HepG2 (cell line): ENCODE measurements around the gene ICAM3. TPM values are rescaled to one million over a fixed set of nuclear protein-coding genes. Genes with fewer than 3 reads are reported as not detected.

Source experiments
- BCL3 ChIP-seq: sonication (generic); formaldehyde crosslinking; IDR thresholded peaks from 2 replicates; pipeline ENCODE4 v1.5.1; 2020; ENCODE audit warnings: mild to moderate bottlenecking, missing genetic modification reagents, moderate library complexity
- GABPA ChIP-seq, 2 experiments: IDR thresholded peaks; 2 replicates each; pipeline ENCODE4 v1.6.1; 2011 to 2016; ENCODE audit warnings: low read depth in 2 of 2, low read length in 1 of 2, missing biosample characterization in 1 of 2, missing genetic modification characterization in 1 of 2
- GATA4 ChIP-seq: sonication (generic); IDR thresholded peaks from 2 replicates; pipeline ENCODE4 v1.6.1; 2016; ENCODE audit warnings: antibody characterized with exemption, low read depth, borderline replicate concordance
- HNRNPLL ChIP-seq: fragments of 200-400 bp; formaldehyde crosslinking; IDR thresholded peaks from 2 replicates; pipeline ENCODE4 v1.6.1; 2017; ENCODE audit warnings: mild to moderate bottlenecking, low read depth, low read length; ENCODE audit not compliant: poor library complexity, severe bottlenecking
- HOXA9 ChIP-seq: sonication (generic); formaldehyde crosslinking; IDR thresholded peaks from 2 replicates; pipeline ENCODE4 v1.8.1; 2022; ENCODE audit warnings: missing genetic modification reagents, mild to moderate bottlenecking, moderate library complexity, borderline replicate concordance
- NFKB2 ChIP-seq: sonication (generic); formaldehyde crosslinking; IDR thresholded peaks from 2 replicates; pipeline ENCODE4 v1.4.0; 2020; ENCODE audit warnings: missing genetic modification reagents, borderline replicate concordance
- PCBP2 ChIP-seq: fragments of 200-400 bp; formaldehyde crosslinking; optimal IDR thresholded peaks from 2 replicates; pipeline ENCODE3; 2018; ENCODE audit warnings: low read length, low read depth; ENCODE audit not compliant: poor library complexity, severe bottlenecking
- RNF2 ChIP-seq: fragments of 450-650 bp; conservative IDR thresholded peaks from 2 replicates; pipeline ENCODE4 v1.6.1; 2016; ENCODE audit warnings: low read depth
- SIX1 ChIP-seq: sonication (generic); formaldehyde crosslinking; IDR thresholded peaks from 2 replicates; pipeline ENCODE4 v1.4.0; 2020; ENCODE audit warnings: missing genetic modification reagents, borderline replicate concordance
- TP53 ChIP-seq: sonication (generic); formaldehyde crosslinking; conservative IDR thresholded peaks from 2 replicates; pipeline ENCODE4 v1.4.0; 2020; ENCODE audit warnings: missing genetic modification reagents
- ZC3H4 ChIP-seq: sonication (generic); formaldehyde crosslinking; IDR thresholded peaks from 2 replicates; pipeline ENCODE4 v1.4.0; 2020; ENCODE audit warnings: missing genetic modification reagents, borderline replicate concordance
- ZNF253 ChIP-seq: sonication (generic); formaldehyde crosslinking; IDR thresholded peaks from 2 replicates; pipeline ENCODE4 v1.8.0; 2022; ENCODE audit warnings: mild to moderate bottlenecking, missing genetic modification reagents, borderline replicate concordance
- ZNF335 ChIP-seq: sonication (generic); formaldehyde crosslinking; IDR thresholded peaks from 2 replicates; pipeline ENCODE4 v1.4.0; 2020; ENCODE audit warnings: missing genetic modification reagents
- ZNF414 ChIP-seq: sonication (generic); formaldehyde crosslinking; IDR thresholded peaks from 2 replicates; pipeline ENCODE4 v1.5.0; 2020; ENCODE audit warnings: missing genetic modification reagents
- ZNF598 ChIP-seq: sonication (generic); formaldehyde crosslinking; IDR thresholded peaks from 2 replicates; pipeline ENCODE4 v1.5.1; 2020; ENCODE audit warnings: mild to moderate bottlenecking, missing genetic modification reagents, borderline replicate concordance
- polyA plus RNA-seq, 8 experiments: library from polyadenylated mRNA; depleted of rRNA in 3 of 8; stranded (reverse) in 7 of 8; unstranded in 1 of 8; fragments of >200 nt; fragmentation: Illumina TruSeq in 4 of 8; extraction: Trizol in 4 of 8; gene quantifications; 2 replicates each; pipeline versions ENCODE4 v1.2.1 to v1.2.3, GENCODE V29; 2011 to 2016; ENCODE audit warnings: low read depth in 4 of 8, missing spikeins in 1 of 8, mixed read lengths in 1 of 8; ENCODE audit not compliant: insufficient read depth in 1 of 8
- total RNA-seq, 5 experiments: library from RNA; depleted of rRNA; stranded (reverse); fragments of >200 nt; fragmentation: Illumina TruSeq; extraction: Trizol; gene quantifications; 2 replicates each; pipeline ENCODE4 v1.2.3, GENCODE V29; 2016; ENCODE audit warnings: low read depth in 1 of 5
- TF ChIP-seq, protein P1 (sequence below): sonication (generic); formaldehyde crosslinking; IDR thresholded peaks from 2 replicates; pipeline ENCODE4 v1.5.0; 2020; ENCODE audit warnings: mild to moderate bottlenecking, missing genetic modification reagents, borderline replicate concordance
- TF ChIP-seq, protein P2 (sequence below): sonication (generic); formaldehyde crosslinking; IDR thresholded peaks from 2 replicates; pipeline ENCODE4 v1.8.0; 2022; ENCODE audit warnings: missing genetic modification reagents, mild to moderate bottlenecking, borderline replicate concordance
- TF ChIP-seq, protein P3 (sequence below): sonication (generic); formaldehyde crosslinking; IDR thresholded peaks from 2 replicates; pipeline ENCODE4 v1.8.0; 2022; ENCODE audit warnings: missing genetic modification reagents, mild to moderate bottlenecking, inconsistent platforms, borderline replicate concordance

The ICAM3 gene
- total and polyA plus RNA-seq, 2 of the 13 experiments (the other 11 are each of a cell fraction or from before 2014, with no cell fraction given), result 14.1 to 21.0 TPM

- TF ChIP-seq, protein P1, sequence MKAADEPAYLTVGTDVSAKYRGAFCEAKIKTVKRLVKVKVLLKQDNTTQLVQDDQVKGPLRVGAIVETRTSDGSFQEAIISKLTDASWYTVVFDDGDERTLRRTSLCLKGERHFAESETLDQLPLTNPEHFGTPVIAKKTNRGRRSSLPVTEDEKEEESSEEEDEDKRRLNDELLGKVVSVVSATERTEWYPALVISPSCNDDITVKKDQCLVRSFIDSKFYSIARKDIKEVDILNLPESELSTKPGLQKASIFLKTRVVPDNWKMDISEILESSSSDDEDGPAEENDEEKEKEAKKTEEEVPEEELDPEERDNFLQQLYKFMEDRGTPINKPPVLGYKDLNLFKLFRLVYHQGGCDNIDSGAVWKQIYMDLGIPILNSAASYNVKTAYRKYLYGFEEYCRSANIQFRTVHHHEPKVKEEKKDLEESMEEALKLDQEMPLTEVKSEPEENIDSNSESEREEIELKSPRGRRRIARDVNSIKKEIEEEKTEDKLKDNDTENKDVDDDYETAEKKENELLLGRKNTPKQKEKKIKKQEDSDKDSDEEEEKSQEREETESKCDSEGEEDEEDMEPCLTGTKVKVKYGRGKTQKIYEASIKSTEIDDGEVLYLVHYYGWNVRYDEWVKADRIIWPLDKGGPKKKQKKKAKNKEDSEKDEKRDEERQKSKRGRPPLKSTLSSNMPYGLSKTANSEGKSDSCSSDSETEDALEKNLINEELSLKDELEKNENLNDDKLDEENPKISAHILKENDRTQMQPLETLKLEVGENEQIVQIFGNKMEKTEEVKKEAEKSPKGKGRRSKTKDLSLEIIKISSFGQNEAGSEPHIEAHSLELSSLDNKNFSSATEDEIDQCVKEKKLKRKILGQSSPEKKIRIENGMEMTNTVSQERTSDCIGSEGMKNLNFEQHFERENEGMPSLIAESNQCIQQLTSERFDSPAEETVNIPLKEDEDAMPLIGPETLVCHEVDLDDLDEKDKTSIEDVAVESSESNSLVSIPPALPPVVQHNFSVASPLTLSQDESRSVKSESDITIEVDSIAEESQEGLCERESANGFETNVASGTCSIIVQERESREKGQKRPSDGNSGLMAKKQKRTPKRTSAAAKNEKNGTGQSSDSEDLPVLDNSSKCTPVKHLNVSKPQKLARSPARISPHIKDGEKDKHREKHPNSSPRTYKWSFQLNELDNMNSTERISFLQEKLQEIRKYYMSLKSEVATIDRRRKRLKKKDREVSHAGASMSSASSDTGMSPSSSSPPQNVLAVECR (CRISPR knock-in tag), result peak; percentile 88
- TF ChIP-seq SIX1 (CRISPR knock-in tag) (no peak), PCBP2 (no peak), ZNF598 (CRISPR knock-in tag) (0 out of 2 replicates have a peak, but pooled peaks have one; percentile 10), GABPA (IDR thresholded peaks at IDR 0.05; ENCODE audit: low read depth, low read length) (peak; percentile 33; the same call in 1 of the 2 replicates), GABPA (CRISPR knock-in tag; IDR thresholded peaks at IDR 0.05; ENCODE audit: low read depth) (peak; percentile 48; the same call in 1 of the 2 replicates), RNF2 (no peak), HOXA9 (no peak), HNRNPLL (peak; percentile 69), ZNF335 (CRISPR knock-in tag) (no peak), ZC3H4 (CRISPR knock-in tag) (no peak), ZNF414 (CRISPR knock-in tag) (no peak), NFKB2 (CRISPR knock-in tag) (peak; percentile 63; the same call in 1 of the 2 replicates), TP53 (CRISPR knock-in tag) (no peak), BCL3 (CRISPR knock-in tag) (no peak), GATA4 (0 out of 2 replicates have a peak, but pooled peaks have one; percentile 53), ZNF253 (no peak)
- TF ChIP-seq, protein P2, sequence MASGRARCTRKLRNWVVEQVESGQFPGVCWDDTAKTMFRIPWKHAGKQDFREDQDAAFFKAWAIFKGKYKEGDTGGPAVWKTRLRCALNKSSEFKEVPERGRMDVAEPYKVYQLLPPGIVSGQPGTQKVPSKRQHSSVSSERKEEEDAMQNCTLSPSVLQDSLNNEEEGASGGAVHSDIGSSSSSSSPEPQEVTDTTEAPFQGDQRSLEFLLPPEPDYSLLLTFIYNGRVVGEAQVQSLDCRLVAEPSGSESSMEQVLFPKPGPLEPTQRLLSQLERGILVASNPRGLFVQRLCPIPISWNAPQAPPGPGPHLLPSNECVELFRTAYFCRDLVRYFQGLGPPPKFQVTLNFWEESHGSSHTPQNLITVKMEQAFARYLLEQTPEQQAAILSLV (CRISPR knock-in tag), result peak; percentile 39; the same call in 1 of the 2 replicates
- TF ChIP-seq, protein P3, sequence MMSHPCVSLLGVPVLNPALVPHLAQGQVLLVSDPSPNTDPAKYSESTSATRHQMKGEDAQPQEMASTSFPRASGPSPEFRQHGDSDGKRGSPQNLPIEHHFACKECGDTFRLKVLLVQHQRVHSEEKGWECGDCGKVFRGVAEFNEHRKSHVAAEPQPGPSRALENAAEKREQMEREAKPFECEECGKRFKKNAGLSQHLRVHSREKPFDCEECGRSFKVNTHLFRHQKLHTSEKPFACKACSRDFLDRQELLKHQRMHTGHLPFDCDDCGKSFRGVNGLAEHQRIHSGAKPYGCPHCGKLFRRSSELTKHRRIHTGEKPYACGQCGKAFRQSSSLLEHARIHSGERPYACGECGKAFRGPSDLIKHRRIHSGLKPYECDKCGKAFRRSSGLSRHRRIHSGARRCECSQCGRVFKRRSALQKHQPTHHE (CRISPR knock-in tag), result peak; percentile 46; the same call in 1 of the 2 replicates
Measured at GRCh38 chr19:10334588-10335351, 4.7 kb downstream of the ICAM3 start (continued).
